Measurements from ENCODE around the gene HAVCR2. TPM values are rescaled to one million over a fixed set of nuclear protein-coding genes. Genes with fewer than 3 reads are reported as not detected.

HAVCR2 gene
- 0.23 to 0.63 TPM (median 0.40 TPM) in 5 replicates for total RNA-seq (2022; extraction: Qiagen RNA extraction; ENCODE audit: low read depth)

DNA sequence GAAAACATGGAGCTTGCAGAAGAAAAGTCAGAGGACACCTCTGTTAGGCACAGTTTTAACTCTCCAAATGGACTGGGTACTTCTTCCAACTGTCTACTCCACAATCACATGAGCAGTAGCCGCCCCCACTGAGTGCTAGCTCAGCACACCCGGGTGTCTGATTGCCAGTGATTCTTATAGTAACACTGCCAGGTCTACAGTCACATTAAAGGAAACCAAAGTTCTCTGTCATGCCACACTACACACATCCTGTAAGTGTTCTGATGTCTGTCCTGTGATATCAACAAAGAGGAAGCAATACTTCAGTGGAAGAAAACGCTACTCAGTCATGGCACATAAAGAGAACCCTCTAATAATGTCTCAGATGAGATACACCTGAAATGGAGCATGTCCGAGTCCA is at the start of gene HAVCR2:
TSS of gene HAVCR2 (minus strand) at position 69 of the 400 bp plus-strand sequence. CDS start at position 8, 61 bp downstream.

DNA sequence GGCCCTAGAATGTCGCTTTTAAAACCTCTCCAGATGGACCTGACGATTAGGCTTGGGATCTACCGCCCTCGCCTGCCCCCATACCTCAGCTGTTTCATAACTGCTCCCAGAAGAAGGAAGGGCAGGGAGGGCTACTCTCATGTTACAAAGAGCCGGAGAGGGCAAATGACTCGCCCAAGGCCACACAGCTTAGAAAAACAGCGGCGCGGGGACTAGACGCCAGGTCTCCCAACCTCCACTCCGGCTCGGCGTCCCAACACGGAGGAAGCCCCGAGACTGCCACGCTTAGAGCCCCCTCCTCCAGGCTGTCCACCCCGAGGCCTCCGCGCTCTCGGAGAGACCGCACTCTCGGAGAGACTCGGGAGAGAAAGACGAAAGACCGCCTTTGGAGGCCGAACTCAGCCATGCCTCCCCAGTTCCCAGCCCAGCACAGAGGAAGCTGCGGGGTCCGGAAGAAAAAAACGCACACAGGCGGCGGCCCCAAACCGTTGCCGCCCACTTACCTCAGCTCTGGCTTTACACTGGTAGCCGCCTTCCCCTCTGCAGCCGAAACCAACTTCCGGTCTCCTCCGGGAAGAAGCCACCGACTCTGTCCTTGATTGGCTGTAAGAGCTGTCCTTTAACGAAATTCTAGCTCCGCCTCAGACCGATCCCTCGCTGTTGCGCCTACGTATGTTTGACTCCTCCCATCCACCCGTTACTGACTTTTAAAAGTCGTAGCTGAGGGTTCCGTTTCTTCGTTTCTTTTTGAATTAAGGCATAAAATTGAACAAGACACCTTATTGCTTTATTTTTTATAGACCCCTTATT is 33.7 kb upstream of the HAVCR2 start, which contains the start of gene MED7:
TSS of gene MED7 (minus strand) at position 549 of the 810 bp plus-strand sequence. CDS start 3,434 bp downstream, outside the sequence.

DNA sequence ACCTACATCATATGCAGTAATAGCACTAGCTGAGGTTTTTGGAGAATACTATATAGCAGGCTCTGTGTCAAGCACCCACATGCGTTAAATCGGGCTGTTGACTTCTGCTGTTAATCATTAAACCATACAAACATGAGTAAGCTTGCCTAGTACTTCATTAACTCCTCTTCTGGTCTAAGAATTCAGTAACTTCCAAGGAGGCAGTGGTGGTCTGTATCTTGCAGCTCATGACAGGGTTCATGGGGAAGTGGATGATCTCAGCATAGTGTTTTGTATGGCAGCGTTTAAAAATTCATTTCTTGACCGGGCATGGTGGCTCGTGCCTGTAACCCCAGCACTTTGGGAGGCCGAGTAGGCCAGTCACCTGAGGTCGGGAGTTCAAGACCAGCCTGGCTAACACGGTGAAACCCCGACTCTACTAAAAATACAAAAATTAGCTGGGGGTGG is 49.7 kb downstream of the HAVCR2 start, which contains the start of gene HAVCR1:
TSS of gene HAVCR1 (minus strand) at position 24 of the 447 bp plus-strand sequence. CDS start 1,173 bp downstream, outside the sequence.

Other genes starting within 250 kb of the HAVCR2 start
- 0.72 to 1.9 TPM (median 1.4 TPM) in 5 replicates for gene TIMD4, start 145.8 kb downstream of the HAVCR2 start, total RNA-seq (2022; extraction: Qiagen RNA extraction; ENCODE audit: low read depth)
- 35.8 to 44.2 TPM (median 43.9 TPM) in 5 replicates for gene HAVCR1, start 49.9 kb downstream of the HAVCR2 start, total RNA-seq (2022; extraction: Qiagen RNA extraction; ENCODE audit: low read depth)
- gene MED7, start 33.8 kb upstream of the HAVCR2 start, total RNA-seq (2022; extraction: Qiagen RNA extraction; ENCODE audit: low read depth) = 13.5 to 22.3 TPM (median 16.0 TPM) in 5 replicates
- gene GARIN3, start 57.2 kb upstream of the HAVCR2 start, total RNA-seq (2022; extraction: Qiagen RNA extraction; ENCODE audit: low read depth) = not detected in 5 replicates
- gene ITK, start 71.8 kb upstream of the HAVCR2 start, total RNA-seq (2022; extraction: Qiagen RNA extraction; ENCODE audit: low read depth) = 0.09 to 0.11 TPM in 2 of 5 replicates, not detected in the others
- 15.2 to 25.0 TPM (median 22.1 TPM) in 5 replicates for gene CYFIP2, start 157.1 kb upstream of the HAVCR2 start, total RNA-seq (2022; extraction: Qiagen RNA extraction; ENCODE audit: low read depth)